ENCODE data around the gene YIPF5. TPM values are rescaled to one million over a fixed set of nuclear protein-coding genes. Genes with fewer than 3 reads are reported as not detected.
A peak's percentile ranks its signal among the peaks of the same experiment; 100 is the strongest.

YIPF5 gene
- total RNA-seq, 1 experiment from 2014 or later = 24.1 TPM

- Histone ChIP-seq H3K9me2 (replicated peaks; ENCODE audit: low read length) (no peaks in the 10 kb centered on the region), H3K4me3 (ENCODE audit: low read length) (no peak overlapping the region), H3K27me3 (ENCODE audit: low read length) (no peaks in the 10 kb centered on the region), H4K20me1 (ENCODE audit: low read length) (no peaks in the 10 kb centered on the region), H3K36me3 (ENCODE audit: low read depth, low read length) (no peaks in the 10 kb centered on the region), H3F3A (ENCODE audit: low read length, unreplicated experiment) (no peaks in the 10 kb centered on the region), H2AFZ (ENCODE audit: low read length) (no peak overlapping the region), H3K4me2 (ENCODE audit: low read length) (no peak overlapping the region), H3K9me3 (ENCODE audit: low read length) (no peaks in the 10 kb centered on the region), H3K4me1 (ENCODE audit: insufficient read depth, low read length) (no peaks in the 10 kb centered on the region), H3K27ac (ENCODE audit: low read length) (no peak overlapping the region), H3K79me2 (ENCODE audit: low read length) (no peaks in the 10 kb centered on the region), H3K9ac (ENCODE audit: low read length) (no peak overlapping the region)
- TF ChIP-seq EZH2phosphoT487 (IDR thresholded peaks at IDR 0.05; ENCODE audit: borderline replicate concordance, low read length) (no peak), EZH2 (IDR thresholded peaks at IDR 0.05; ENCODE audit: low read length, unreplicated experiment) (no peak), CTCF (conservative IDR thresholded peaks at IDR 0.05; ENCODE audit: low read depth, low read length) (no peak)
- BruUV-seq (replicated peaks) = no TSS peak
- DNase-seq (peak; percentile 10), ATAC-seq (no peak)
- intact Hi-C loops (cut with micrococcal nuclease) = no loop called here
- ChIA-PET POLR2A (ENCODE audit: unreplicated experiment) (no interaction called here), CTCF (no interaction called here)
These were observed 19.4 kb downstream of the YIPF5 start for GRCh38 chr5:144151026-144151425.

- BruUV-seq (replicated peaks) = no TSS peak
- Histone ChIP-seq H3K4me2 (ENCODE audit: low read length) (no peak overlapping the region), H3K4me1 (ENCODE audit: insufficient read depth, low read length) (peaks cover 7% of the 10 kb centered on the region; the same call in 1 of the 2 replicates), H2AFZ (ENCODE audit: low read length) (no peak overlapping the region), H3K9me3 (ENCODE audit: low read length) (no peaks in the 10 kb centered on the region), H3K36me3 (ENCODE audit: low read depth, low read length) (no peaks in the 10 kb centered on the region), H3K27ac (ENCODE audit: low read length) (no peak overlapping the region), H3K9me2 (replicated peaks; ENCODE audit: low read length) (no peaks in the 10 kb centered on the region), H3K27me3 (ENCODE audit: low read length) (no peaks in the 10 kb centered on the region), H3K79me2 (ENCODE audit: low read length) (no peaks in the 10 kb centered on the region), H4K20me1 (ENCODE audit: low read length) (no peaks in the 10 kb centered on the region), H3K4me3 (ENCODE audit: low read length) (no peak overlapping the region), H3F3A (ENCODE audit: low read length, unreplicated experiment) (no peaks in the 10 kb centered on the region), H3K9ac (ENCODE audit: low read length) (no peak overlapping the region)
- TF ChIP-seq EZH2 (IDR thresholded peaks at IDR 0.05; ENCODE audit: low read length, unreplicated experiment) = no peak
- no peak for TF ChIP-seq EZH2phosphoT487 (IDR thresholded peaks at IDR 0.05; ENCODE audit: borderline replicate concordance, low read length)
- no peak for TF ChIP-seq CTCF (conservative IDR thresholded peaks at IDR 0.05; ENCODE audit: low read depth, low read length)
- ATAC-seq = no peak
- ChIA-PET CTCF (no interaction called here), POLR2A (ENCODE audit: unreplicated experiment) (no interaction called here)
- no peak for DNase-seq
- intact Hi-C loops (cut with micrococcal nuclease) = loop anchor here (10.0 kb wide), 2 partner anchors 250 to 440 kb away; no protein-coding TSS in a partner anchor
These were observed 25.3 kb downstream of the YIPF5 start for GRCh38 chr5:144144956-144145751.

GRCh38 chr5:144143625-144144024 lies 26.8 kb downstream of the YIPF5 start:
- intact Hi-C loops (cut with micrococcal nuclease) = loop anchor here (2.0 to 10.0 kb wide), 4 partner anchors 175 to 439 kb away; no protein-coding TSS in a partner anchor
- CTCF ChIA-PET = no interaction called here
- no TSS peak for BruUV-seq (replicated peaks)

More at GRCh38 chr5:144143625-144144024, 26.8 kb downstream of the YIPF5 start:
- Histone ChIP-seq H3K27ac (ENCODE audit: low read length) (no peak overlapping the region), H3K4me1 (ENCODE audit: insufficient read depth, low read length) (peaks cover 7% of the 10 kb centered on the region; the same call in 1 of the 2 replicates), H3K36me3 (ENCODE audit: low read depth, low read length) (no peaks in the 10 kb centered on the region), H3K9me3 (ENCODE audit: low read length) (no peaks in the 10 kb centered on the region), H2AFZ (ENCODE audit: low read length) (no peak overlapping the region), H3F3A (ENCODE audit: low read length, unreplicated experiment) (no peaks in the 10 kb centered on the region), H3K27me3 (ENCODE audit: low read length) (no peaks in the 10 kb centered on the region), H3K9me2 (replicated peaks; ENCODE audit: low read length) (no peaks in the 10 kb centered on the region), H3K4me3 (ENCODE audit: low read length) (no peak overlapping the region), H4K20me1 (ENCODE audit: low read length) (no peaks in the 10 kb centered on the region), H3K9ac (ENCODE audit: low read length) (no peak overlapping the region), H3K79me2 (ENCODE audit: low read length) (no peaks in the 10 kb centered on the region), H3K4me2 (ENCODE audit: low read length) (no peak overlapping the region)
- TF ChIP-seq EZH2 (IDR thresholded peaks at IDR 0.05; ENCODE audit: low read length, unreplicated experiment) (no peak), CTCF (conservative IDR thresholded peaks at IDR 0.05; ENCODE audit: low read depth, low read length) (no peak), EZH2phosphoT487 (IDR thresholded peaks at IDR 0.05; ENCODE audit: borderline replicate concordance, low read length) (no peak)
- ATAC-seq (no peak), DNase-seq (no peak)
- POLR2A ChIA-PET (ENCODE audit: unreplicated experiment) = no interaction called here

Measured in PC-3 (cell line).